ENCODE measurements around the gene ATP8A2. TPM values are rescaled to one million over a fixed set of nuclear protein-coding genes. Genes with fewer than 3 reads are reported as not detected.

Gene ATP8A2
- total RNA-seq, 1 donor = 0.72 TPM

- no peak overlapping the region for H3K4me3 ChIP-seq (ENCODE audit: insufficient read depth, low read length)
- no peak overlapping the region for H3K4me2 ChIP-seq (ENCODE audit: insufficient read depth, low read length)
- no peak overlapping the region for H2AFZ ChIP-seq (ENCODE audit: low read length)
Observed at GRCh38 chr13:25865391-25865790, 493.6 kb downstream of the ATP8A2 start.

DNA sequence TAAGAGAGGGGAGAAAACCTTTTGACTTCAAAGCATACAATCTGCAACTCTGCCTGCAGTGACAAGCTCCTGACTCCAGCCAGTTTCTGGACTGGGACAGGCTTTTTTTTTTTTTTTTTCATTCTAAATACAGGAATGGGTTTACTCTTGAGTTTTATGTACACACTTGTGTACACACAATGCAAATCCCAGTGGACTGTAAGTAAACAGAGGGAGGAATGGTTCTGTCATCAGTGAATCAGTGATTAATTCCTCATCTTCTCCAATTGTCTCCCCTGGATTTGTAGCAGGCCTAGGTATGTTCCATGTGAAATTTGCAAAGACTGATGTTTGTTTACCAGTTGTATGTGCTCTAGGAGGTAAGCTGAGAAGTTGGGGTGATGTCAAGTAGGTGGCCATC is 495.3 kb downstream of the ATP8A2 start:
- Histone ChIP-seq H3K4me1 (ENCODE audit: insufficient read depth, low read length) (no peaks in the 10 kb centered on the region), H3K27me3 (ENCODE audit: insufficient read depth, low read length) (no peaks in the 10 kb centered on the region), H3K4me2 (ENCODE audit: insufficient read depth, low read length) (no peak overlapping the region), H3K4me3 (ENCODE audit: insufficient read depth, low read length) (no peak overlapping the region), H3K36me3 (ENCODE audit: insufficient read depth, low read length) (no peaks in the 10 kb centered on the region), H3K79me2 (ENCODE audit: insufficient read depth, low read length) (no peaks in the 10 kb centered on the region), H3K27ac (ENCODE audit: low read depth, low read length) (no peak overlapping the region), H4K20me1 (ENCODE audit: insufficient read depth, low read length) (no peaks in the 10 kb centered on the region), H2AFZ (ENCODE audit: low read length) (no peak overlapping the region), H3K9me3 (ENCODE audit: low read depth, low read length) (no peaks in the 10 kb centered on the region)
- TF ChIP-seq, protein P1, sequence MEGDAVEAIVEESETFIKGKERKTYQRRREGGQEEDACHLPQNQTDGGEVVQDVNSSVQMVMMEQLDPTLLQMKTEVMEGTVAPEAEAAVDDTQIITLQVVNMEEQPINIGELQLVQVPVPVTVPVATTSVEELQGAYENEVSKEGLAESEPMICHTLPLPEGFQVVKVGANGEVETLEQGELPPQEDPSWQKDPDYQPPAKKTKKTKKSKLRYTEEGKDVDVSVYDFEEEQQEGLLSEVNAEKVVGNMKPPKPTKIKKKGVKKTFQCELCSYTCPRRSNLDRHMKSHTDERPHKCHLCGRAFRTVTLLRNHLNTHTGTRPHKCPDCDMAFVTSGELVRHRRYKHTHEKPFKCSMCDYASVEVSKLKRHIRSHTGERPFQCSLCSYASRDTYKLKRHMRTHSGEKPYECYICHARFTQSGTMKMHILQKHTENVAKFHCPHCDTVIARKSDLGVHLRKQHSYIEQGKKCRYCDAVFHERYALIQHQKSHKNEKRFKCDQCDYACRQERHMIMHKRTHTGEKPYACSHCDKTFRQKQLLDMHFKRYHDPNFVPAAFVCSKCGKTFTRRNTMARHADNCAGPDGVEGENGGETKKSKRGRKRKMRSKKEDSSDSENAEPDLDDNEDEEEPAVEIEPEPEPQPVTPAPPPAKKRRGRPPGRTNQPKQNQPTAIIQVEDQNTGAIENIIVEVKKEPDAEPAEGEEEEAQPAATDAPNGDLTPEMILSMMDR (IDR thresholded peaks at IDR 0.05; ENCODE audit: extremely low read depth, low read depth, low read length) = no peak
- no peak for DNase-seq (ENCODE audit: insufficient read length, low spot score, missing footprints)

More at GRCh38 chr13:25865391-25865790, 493.6 kb downstream of the ATP8A2 start:
- H3K4me1 ChIP-seq (ENCODE audit: insufficient read depth, low read length) = peaks cover 10% of the 10 kb centered on the region
- no peaks in the 10 kb centered on the region for H3K36me3 ChIP-seq (ENCODE audit: insufficient read depth, low read length)
- H3K27ac ChIP-seq (ENCODE audit: low read depth, low read length) = no peak overlapping the region
- no peaks in the 10 kb centered on the region for H3K79me2 ChIP-seq (ENCODE audit: insufficient read depth, low read length)
- DNase-seq (ENCODE audit: insufficient read length, low spot score, missing footprints) = no peak
- H3K9me3 ChIP-seq (ENCODE audit: low read depth, low read length) = no peaks in the 10 kb centered on the region
- TF ChIP-seq, protein P1 (IDR thresholded peaks at IDR 0.05; ENCODE audit: extremely low read depth, low read depth, low read length) = no peak
- H4K20me1 ChIP-seq (ENCODE audit: insufficient read depth, low read length) = no peaks in the 10 kb centered on the region
- no peaks in the 10 kb centered on the region for H3K27me3 ChIP-seq (ENCODE audit: insufficient read depth, low read length)

DNA sequence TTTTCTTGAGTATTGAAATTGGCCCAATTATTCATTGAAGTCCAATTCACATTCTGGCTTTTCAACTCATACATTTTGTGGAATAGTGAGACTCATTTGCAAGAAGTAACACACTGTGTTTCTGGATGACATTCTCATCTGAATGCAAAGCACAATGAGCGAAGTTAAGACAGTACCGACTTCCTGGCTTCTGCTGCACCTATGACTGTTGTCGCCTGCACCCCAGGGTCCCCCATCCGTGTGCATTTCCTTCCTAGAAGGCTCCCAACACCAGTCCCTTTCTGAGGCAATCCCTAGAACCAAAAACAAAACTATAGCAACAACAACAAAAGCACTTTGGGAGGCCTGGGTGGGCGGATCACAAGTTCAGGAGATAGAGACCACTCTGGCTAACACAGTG is 496.7 kb downstream of the ATP8A2 start:
- H3K9me3 ChIP-seq (ENCODE audit: low read depth, low read length) = no peaks in the 10 kb centered on the region
- no peaks in the 10 kb centered on the region for H4K20me1 ChIP-seq (ENCODE audit: insufficient read depth, low read length)

DNA sequence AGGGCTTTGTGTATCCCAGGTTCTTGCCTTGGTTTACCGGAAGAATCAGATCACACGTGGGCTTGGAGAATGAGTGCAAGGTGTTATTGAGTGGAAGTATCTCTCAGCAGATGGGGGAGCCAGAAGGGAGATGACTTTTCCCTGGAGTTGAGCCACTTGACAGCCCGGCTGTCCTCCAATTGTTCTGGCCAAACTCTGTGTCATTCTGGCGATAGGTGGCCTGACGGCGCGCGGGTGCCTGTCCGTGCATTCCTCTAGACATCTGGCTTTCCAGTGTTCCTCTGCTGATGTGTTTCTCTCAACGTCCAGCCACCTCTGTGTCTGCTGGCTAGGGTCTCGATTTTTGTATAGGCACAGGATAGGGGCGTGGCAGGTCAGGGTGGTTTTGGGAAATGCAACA is 498.2 kb downstream of the ATP8A2 start:
- H3K27ac ChIP-seq (ENCODE audit: low read depth, low read length) = no peak overlapping the region
- no peaks in the 10 kb centered on the region for H3K27me3 ChIP-seq (ENCODE audit: insufficient read depth, low read length)
- TF ChIP-seq, protein P1 (IDR thresholded peaks at IDR 0.05; ENCODE audit: extremely low read depth, low read depth, low read length) = no peak

More for the DNA sequence above, 496.7 kb downstream of the ATP8A2 start:
- Histone ChIP-seq H3K4me2 (ENCODE audit: insufficient read depth, low read length) (no peak overlapping the region), H3K79me2 (ENCODE audit: insufficient read depth, low read length) (no peaks in the 10 kb centered on the region), H3K27ac (ENCODE audit: low read depth, low read length) (no peak overlapping the region), H3K4me1 (ENCODE audit: insufficient read depth, low read length) (no peaks in the 10 kb centered on the region), H3K4me3 (ENCODE audit: insufficient read depth, low read length) (no peak overlapping the region), H2AFZ (ENCODE audit: low read length) (no peak overlapping the region), H3K27me3 (ENCODE audit: insufficient read depth, low read length) (no peaks in the 10 kb centered on the region), H3K36me3 (ENCODE audit: insufficient read depth, low read length) (no peaks in the 10 kb centered on the region)
- TF ChIP-seq, protein P1 (IDR thresholded peaks at IDR 0.05; ENCODE audit: extremely low read depth, low read depth, low read length) = no peak
- DNase-seq (ENCODE audit: insufficient read length, low spot score, missing footprints) = no peak

More for the DNA sequence above, 498.2 kb downstream of the ATP8A2 start:
- H3K4me2 ChIP-seq (ENCODE audit: insufficient read depth, low read length) = no peak overlapping the region
- H2AFZ ChIP-seq (ENCODE audit: low read length) = no peak overlapping the region
- H3K9me3 ChIP-seq (ENCODE audit: low read depth, low read length) = no peaks in the 10 kb centered on the region
- no peaks in the 10 kb centered on the region for H3K79me2 ChIP-seq (ENCODE audit: insufficient read depth, low read length)
- no peaks in the 10 kb centered on the region for H3K36me3 ChIP-seq (ENCODE audit: insufficient read depth, low read length)
- H3K4me1 ChIP-seq (ENCODE audit: insufficient read depth, low read length) = no peaks in the 10 kb centered on the region
- no peaks in the 10 kb centered on the region for H4K20me1 ChIP-seq (ENCODE audit: insufficient read depth, low read length)
- DNase-seq (ENCODE audit: insufficient read length, low spot score, missing footprints) = no peak
- H3K4me3 ChIP-seq (ENCODE audit: insufficient read depth, low read length) = no peak overlapping the region

Measured in osteoblast (primary cell).